ENCODE measurements around the gene SLC10A1. TPM values are rescaled to one million over a fixed set of nuclear protein-coding genes. Genes with fewer than 3 reads are reported as not detected.

The SLC10A1 gene
- total RNA-seq, 4 donors from 2014 or later: not detected

- intact Hi-C loops (cut with DNase I; ENCODE audit: low total_unique reads): no loop called here
- Histone ChIP-seq H3K36me3 (no peaks in the 10 kb centered on the region), H3K27ac (no peak overlapping the region), H3K9me3 (no peaks in the 10 kb centered on the region), H3K27me3 (no peaks in the 10 kb centered on the region), H3K4me1 (no peaks in the 10 kb centered on the region), H3K4me3 (no peak overlapping the region)
- TF ChIP-seq POLR2A (IDR thresholded peaks at IDR 0.05): no peak
- TF ChIP-seq CTCF (IDR thresholded peaks at IDR 0.05): no peak
- no peak for DNase-seq
Observed at GRCh38 chr14:69803753-69804152, 6.7 kb upstream of the SLC10A1 start.

- H3K36me3 ChIP-seq: no peaks in the 10 kb centered on the region
- H3K9me3 ChIP-seq: no peaks in the 10 kb centered on the region
- intact Hi-C loops (cut with DNase I; ENCODE audit: low total_unique reads): no loop called here
- no peak overlapping the region for H3K27ac ChIP-seq
- no peak overlapping the region for H3K4me3 ChIP-seq
- TF ChIP-seq POLR2A (IDR thresholded peaks at IDR 0.05) (no peak), CTCF (IDR thresholded peaks at IDR 0.05) (no peak)
- H3K27me3 ChIP-seq: no peaks in the 10 kb centered on the region
- no peaks in the 10 kb centered on the region for H3K4me1 ChIP-seq
- no peak for DNase-seq
Observed at GRCh38 chr14:69798339-69798735, 1.3 kb upstream of the SLC10A1 start.

- H3K36me3 ChIP-seq: no peaks in the 10 kb centered on the region
- H3K4me1 ChIP-seq: no peaks in the 10 kb centered on the region
- DNase-seq: no peak
- no peak overlapping the region for H3K27ac ChIP-seq
- H3K9me3 ChIP-seq: no peaks in the 10 kb centered on the region
- H3K27me3 ChIP-seq: no peaks in the 10 kb centered on the region
- H3K4me3 ChIP-seq: no peak overlapping the region
- TF ChIP-seq POLR2A (IDR thresholded peaks at IDR 0.05) (no peak), CTCF (IDR thresholded peaks at IDR 0.05) (no peak)
- intact Hi-C loops (cut with DNase I; ENCODE audit: low total_unique reads): no loop called here
Observed at GRCh38 chr14:69797573-69798338, 715 bp upstream of the SLC10A1 start.

- no peak overlapping the region for H3K4me3 ChIP-seq
- no peak overlapping the region for H3K27ac ChIP-seq
- no peaks in the 10 kb centered on the region for H3K9me3 ChIP-seq
- DNase-seq: no peak
- no peaks in the 10 kb centered on the region for H3K27me3 ChIP-seq
- intact Hi-C loops (cut with DNase I; ENCODE audit: low total_unique reads): no loop called here
- H3K4me1 ChIP-seq: no peaks in the 10 kb centered on the region
- no peaks in the 10 kb centered on the region for H3K36me3 ChIP-seq
- TF ChIP-seq CTCF (IDR thresholded peaks at IDR 0.05): no peak
- TF ChIP-seq POLR2A (IDR thresholded peaks at IDR 0.05): no peak
Observed at GRCh38 chr14:69795691-69796090, 1.4 kb downstream of the SLC10A1 start.

- Histone ChIP-seq H3K27me3 (no peaks in the 10 kb centered on the region), H3K27ac (no peak overlapping the region), H3K4me3 (no peak overlapping the region), H3K4me1 (no peaks in the 10 kb centered on the region), H3K9me3 (no peaks in the 10 kb centered on the region), H3K36me3 (no peaks in the 10 kb centered on the region)
- TF ChIP-seq CTCF (IDR thresholded peaks at IDR 0.05) (no peak), POLR2A (IDR thresholded peaks at IDR 0.05) (no peak)
- no peak for DNase-seq
- intact Hi-C loops (cut with DNase I; ENCODE audit: low total_unique reads): no loop called here
Observed at GRCh38 chr14:69794791-69795190, 2.2 kb downstream of the SLC10A1 start.
